ENCODE measurements around the gene S100G.
A peak's percentile ranks its signal among the peaks of the same experiment; 100 is the strongest.

The S100G gene

GRCh38 chrX:16683007-16683664, 33.2 kb downstream of the S100G start:
- TF ChIP-seq CTCF (conservative IDR thresholded peaks at IDR 0.05; ENCODE audit: low read depth, low read length), result no peak
- DNase-seq (ENCODE audit: low read depth), result no peak
- H3K4me3 ChIP-seq (ENCODE audit: low read length), result no peak overlapping the region

GRCh38 chrX:16687514-16687913, 37.6 kb downstream of the S100G start:
- no peak for TF ChIP-seq CTCF (conservative IDR thresholded peaks at IDR 0.05; ENCODE audit: low read depth, low read length)
- H3K4me3 ChIP-seq (ENCODE audit: low read length), result no peak overlapping the region
- peak; percentile 44 for DNase-seq (ENCODE audit: low read depth)

- H3K4me3 ChIP-seq (ENCODE audit: low read length), result no peak overlapping the region
- no peak for DNase-seq (ENCODE audit: low read depth)
- TF ChIP-seq CTCF (conservative IDR thresholded peaks at IDR 0.05; ENCODE audit: low read depth, low read length), result peak; percentile 97
These were observed 45.2 kb downstream of the S100G start for GRCh38 chrX:16695079-16695676.

GRCh38 chrX:16696956-16697355, 47.0 kb downstream of the S100G start:
- no peak for TF ChIP-seq CTCF (conservative IDR thresholded peaks at IDR 0.05; ENCODE audit: low read depth, low read length)
- no peak for DNase-seq (ENCODE audit: low read depth)
- no peak overlapping the region for H3K4me3 ChIP-seq (ENCODE audit: low read length)

GRCh38 chrX:16699389-16699788, 49.4 kb downstream of the S100G start:
- TF ChIP-seq CTCF (conservative IDR thresholded peaks at IDR 0.05; ENCODE audit: low read depth, low read length), result no peak
- H3K4me3 ChIP-seq (ENCODE audit: low read length), result no peak overlapping the region
- DNase-seq (ENCODE audit: low read depth), result no peak

GRCh38 chrX:16700734-16701133, 50.8 kb downstream of the S100G start:
- DNase-seq (ENCODE audit: low read depth), result no peak
- no peak for TF ChIP-seq CTCF (conservative IDR thresholded peaks at IDR 0.05; ENCODE audit: low read depth, low read length)
- H3K4me3 ChIP-seq (ENCODE audit: low read length), result no peak overlapping the region
